Transverse colon (tissue), 4 donors: ENCODE data around the gene DHX40. TPM values are rescaled to one million over a fixed set of nuclear protein-coding genes. Genes with fewer than 3 reads are reported as not detected.
"Not testable (repeated sequence)": the region's sequence is repeated elsewhere in the genome, so short reads cannot be mapped to it uniquely, and the experiment has no call there.

Experiments
- DNase-seq: peaks from one replicate; pipeline ENCODE4 v3.0.0-alpha.2; 2019
- H3K27ac ChIP-seq, 4 donors: fragments of 200-600 bp; sonication (generic); 2 replicates each; pipeline ENCODE4 v1.5.1; 2016 to 2018; ENCODE audit warnings: inconsistent platforms in 4 of 4
- H3K27me3 ChIP-seq: fragments of 200-600 bp; sonication (generic); 2 replicates; pipeline ENCODE4 v1.5.1; 2017; ENCODE audit warnings: inconsistent platforms
- H3K36me3 ChIP-seq, 4 donors: fragments of 200-600 bp; sonication (generic); 2 replicates each; pipeline ENCODE4 v1.5.1; 2017 to 2019; ENCODE audit warnings: inconsistent platforms in 4 of 4
- H3K4me1 ChIP-seq, 4 donors: fragments of 200-600 bp; sonication (generic); 2 replicates each; pipeline ENCODE4 v1.5.1; 2017 to 2020; ENCODE audit warnings: inconsistent platforms in 4 of 4
- H3K4me3 ChIP-seq, 4 donors: fragments of 200-600 bp; sonication (generic); 1 replicate in 1 of 4; 2 replicates in 3 of 4; pipeline versions ENCODE4 v1.5.1 to v1.6.1; 2017 to 2019; ENCODE audit warnings: inconsistent platforms in 4 of 4
- H3K9me3 ChIP-seq, 2 donors: fragments of 200-600 bp; sonication (generic); 2 replicates each; pipeline ENCODE4 v1.5.1; 2017 to 2019; ENCODE audit warnings: inconsistent platforms in 2 of 2
- EP300 ChIP-seq: sonication (generic); formaldehyde crosslinking; IDR thresholded peaks from one replicate; pipeline ENCODE4 v1.6.1; 2017; ENCODE audit warnings: antibody characterized with exemption, low read depth
- POLR2A ChIP-seq: fragments of 450-650 bp; IDR thresholded peaks from one replicate; pipeline ENCODE4 v1.6.1; 2016; ENCODE audit warnings: antibody characterized with exemption, mild to moderate bottlenecking, moderate library complexity
- POLR2AphosphoS5 ChIP-seq, 3 donors: sonication (generic); formaldehyde crosslinking; IDR thresholded peaks; one replicate each; pipeline ENCODE4 v1.6.1; 2016; ENCODE audit warnings: antibody characterized with exemption in 3 of 3
- WGBS, 2 donors: methylation state at CpG; one replicate each; pipeline ENCODE4 v1.1.5; 2018; ENCODE audit warnings: low coverage in 1 of 2; 5-methylcytosine and 5-hydroxymethylcytosine counted together
- in situ Hi-C, 4 donors: fragments of 200-750 bp; cut with MboI; loops; one replicate each; pipeline versions ENCODE4 v1.15.0 to v1.15.1; 2017; ENCODE audit warnings: low sequenced_read_pairs in 3 of 4, low pct_ligation_motif_present in 1 of 4, low pct_unique_long_range_greater_than_20kb in 1 of 4
- intact Hi-C: fragments of 100-400 bp; cut with DNase I; formaldehyde crosslinking; loops from one replicate; pipeline ENCODE4 v1.15.1; 2023; ENCODE audit warnings: low total_unique reads
- total RNA-seq, 4 donors: library from RNA; depleted of rRNA; stranded (reverse); fragments of >200 nt; gene quantifications; one replicate each; pipeline ENCODE4 v1.1.0, GENCODE V29; 2016
- TF ChIP-seq, protein P1 (sequence below), 5 experiments: fragments of 200-600 bp in 3 of 5; fragments of 450-650 bp in 2 of 5; sonication (generic) in 3 of 5; IDR thresholded peaks; 1 replicate in 2 of 5; 2 replicates in 3 of 5; pipeline ENCODE4 v1.5.1; 2016 to 2017; ENCODE audit warnings: antibody characterized with exemption in 5 of 5, inconsistent platforms in 3 of 5, mild to moderate bottlenecking in 2 of 5, moderate library complexity in 1 of 5

The DHX40 gene
- total RNA-seq, 4 donors from 2014 or later, result 6.0 to 30.2 (median 15.2) TPM

DNA sequence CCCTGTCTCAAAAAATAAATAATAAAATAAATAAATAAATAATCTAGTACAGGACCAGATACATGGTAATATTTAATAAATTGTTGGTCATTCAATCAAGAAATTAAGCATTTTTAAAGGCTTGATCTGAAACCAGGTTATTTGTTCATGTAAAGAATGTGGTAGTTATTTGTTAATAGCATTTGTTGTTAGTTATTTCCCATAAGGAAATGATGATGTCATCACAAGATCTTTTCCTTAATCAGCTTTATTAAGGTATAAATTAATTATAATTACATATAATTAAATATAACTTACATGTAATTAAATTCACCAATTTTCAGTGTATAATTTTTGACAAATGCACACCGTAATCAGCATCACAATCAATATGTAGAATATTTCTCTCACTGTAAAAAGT lies 19.5 kb upstream of the DHX40 start:
- 93 to 100% methylated on average over 1 of the region's 1 CpG for WGBS, 2 donors
- intact Hi-C loops, result no loop called here

DNA sequence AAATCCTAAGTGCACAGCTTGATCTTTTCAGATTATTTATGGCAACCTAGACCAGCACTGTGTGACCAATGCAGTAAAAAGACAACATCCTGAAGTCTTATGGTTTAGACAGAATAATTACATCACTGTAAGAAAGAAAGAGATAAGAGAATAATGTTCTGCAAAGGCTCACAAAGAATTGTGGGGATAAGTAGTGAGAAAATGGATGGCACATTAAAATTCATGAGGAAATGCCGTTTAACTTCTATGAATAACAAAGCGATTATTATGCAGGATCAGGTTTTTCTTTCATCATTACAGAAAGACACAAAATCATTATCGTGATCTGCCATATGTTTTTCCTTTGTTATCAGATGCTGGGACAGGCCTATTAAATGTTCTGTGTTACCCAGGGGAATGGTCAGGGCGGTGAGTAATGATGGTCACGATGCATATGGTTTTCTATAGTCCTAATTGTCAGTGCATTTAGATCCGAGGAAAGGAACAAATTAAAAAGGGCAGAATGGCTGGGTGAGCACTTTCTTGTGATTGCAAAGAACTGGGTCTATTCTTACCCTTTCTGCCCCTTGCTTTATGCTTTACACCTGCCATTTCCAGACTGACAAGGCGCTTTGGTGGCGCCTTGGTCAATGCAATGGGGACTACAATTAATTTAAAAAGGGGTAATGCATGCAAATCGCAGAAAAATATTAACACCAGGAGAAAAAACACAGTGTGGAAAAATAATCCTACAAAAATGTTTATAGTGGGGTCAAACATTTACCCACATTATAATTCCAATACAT lies 18.1 kb upstream of the DHX40 start:
- WGBS, 2 donors, result 77 to 79% methylated on average over 7 to 9 of the region's 9 CpGs
- no peak for TF ChIP-seq EP300
- no peak for TF ChIP-seq POLR2AphosphoS5 (IDR thresholded peaks at IDR 0.05)
- TF ChIP-seq, protein P1, sequence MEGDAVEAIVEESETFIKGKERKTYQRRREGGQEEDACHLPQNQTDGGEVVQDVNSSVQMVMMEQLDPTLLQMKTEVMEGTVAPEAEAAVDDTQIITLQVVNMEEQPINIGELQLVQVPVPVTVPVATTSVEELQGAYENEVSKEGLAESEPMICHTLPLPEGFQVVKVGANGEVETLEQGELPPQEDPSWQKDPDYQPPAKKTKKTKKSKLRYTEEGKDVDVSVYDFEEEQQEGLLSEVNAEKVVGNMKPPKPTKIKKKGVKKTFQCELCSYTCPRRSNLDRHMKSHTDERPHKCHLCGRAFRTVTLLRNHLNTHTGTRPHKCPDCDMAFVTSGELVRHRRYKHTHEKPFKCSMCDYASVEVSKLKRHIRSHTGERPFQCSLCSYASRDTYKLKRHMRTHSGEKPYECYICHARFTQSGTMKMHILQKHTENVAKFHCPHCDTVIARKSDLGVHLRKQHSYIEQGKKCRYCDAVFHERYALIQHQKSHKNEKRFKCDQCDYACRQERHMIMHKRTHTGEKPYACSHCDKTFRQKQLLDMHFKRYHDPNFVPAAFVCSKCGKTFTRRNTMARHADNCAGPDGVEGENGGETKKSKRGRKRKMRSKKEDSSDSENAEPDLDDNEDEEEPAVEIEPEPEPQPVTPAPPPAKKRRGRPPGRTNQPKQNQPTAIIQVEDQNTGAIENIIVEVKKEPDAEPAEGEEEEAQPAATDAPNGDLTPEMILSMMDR (IDR thresholded peaks at IDR 0.05), result no peak
- no peak for TF ChIP-seq POLR2A

More for the DNA sequence above, 19.5 kb upstream of the DHX40 start:
- DNase-seq, result no peak
- H3K27ac ChIP-seq, result no peak overlapping the region
- no peak for TF ChIP-seq EP300
- TF ChIP-seq, protein P1 (IDR thresholded peaks at IDR 0.05), result no peak
- no peak for TF ChIP-seq POLR2A
- TF ChIP-seq POLR2AphosphoS5 (IDR thresholded peaks at IDR 0.05), result no peak
- H3K36me3 ChIP-seq, result no peaks in the 10 kb centered on the region
- no peaks in the 10 kb centered on the region for H3K4me1 ChIP-seq
- H3K27me3 ChIP-seq, result no peaks in the 10 kb centered on the region
- H3K4me3 ChIP-seq, result no peak overlapping the region
- no peaks in the 10 kb centered on the region for H3K9me3 ChIP-seq
- in situ Hi-C loops, result no loop called here

DNA sequence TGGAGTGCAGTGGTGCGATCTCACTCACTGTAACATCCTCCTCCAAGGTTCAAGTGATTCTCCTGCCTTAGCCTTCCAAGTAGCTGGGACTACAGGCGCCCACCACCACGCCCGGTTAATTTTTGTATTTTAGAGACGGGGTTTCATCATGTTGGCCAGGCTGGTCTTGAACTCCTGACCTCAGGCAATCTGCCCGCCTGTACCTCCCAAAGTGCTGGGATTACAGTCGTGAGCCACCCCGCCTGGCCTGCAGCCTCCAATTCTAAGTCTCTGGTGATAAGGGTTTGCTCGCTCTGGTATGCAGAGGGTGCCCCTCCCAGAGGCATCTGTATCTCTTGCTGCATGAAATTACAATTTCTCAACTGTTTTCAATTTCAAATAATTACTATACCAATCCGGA lies 16.4 kb upstream of the DHX40 start:
- WGBS, 2 donors, result 82 to 88% methylated on average over 1 to 10 of the region's 10 CpGs
- H3K9me3 ChIP-seq, H3K4me1 ChIP-seq, H3K27me3 ChIP-seq, DNase-seq, in situ Hi-C loops, H3K36me3 ChIP-seq, H3K4me3 ChIP-seq, H3K27ac ChIP-seq, intact Hi-C loops: not testable (repeated sequence)

More for the DNA sequence above, 18.1 kb upstream of the DHX40 start:
- intact Hi-C loops (no loop called here), in situ Hi-C loops (no loop called here)
- Histone ChIP-seq H3K4me3 (no peak overlapping the region), H3K36me3 (no peaks in the 10 kb centered on the region), H3K9me3 (no peaks in the 10 kb centered on the region), H3K27me3 (no peaks in the 10 kb centered on the region), H3K4me1 (no peaks in the 10 kb centered on the region), H3K27ac (no peak overlapping the region)
- DNase-seq, result no peak

DNA sequence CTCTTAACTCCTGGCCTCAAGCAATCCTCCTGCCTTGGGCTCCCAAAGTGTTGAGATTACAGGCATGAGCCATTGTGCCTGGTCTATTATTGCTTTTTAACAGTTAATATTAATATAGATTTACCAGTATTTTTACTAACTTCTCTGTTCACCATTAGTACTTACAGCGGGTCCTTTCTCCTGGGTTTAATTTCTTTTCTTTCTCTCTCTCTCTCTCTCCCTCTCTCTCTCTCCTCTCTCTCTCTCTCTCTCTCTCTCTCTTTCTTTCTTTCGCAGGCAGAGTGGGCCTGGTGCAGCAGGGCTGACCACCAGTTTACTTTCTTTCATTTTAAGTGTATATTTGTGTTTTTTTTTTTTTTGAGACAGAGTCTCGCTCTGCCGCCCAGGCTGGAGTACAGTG lies 14.7 kb upstream of the DHX40 start:
- in situ Hi-C loops (loop anchor here in 3 of 4 donors (25.0 kb wide), 1 partner anchor 238 kb away; no protein-coding TSS in a partner anchor), intact Hi-C loops (no loop called here)
- Histone ChIP-seq H3K27ac (no peak overlapping the region), H3K36me3 (no peaks in the 10 kb centered on the region), H3K27me3 (no peaks in the 10 kb centered on the region), H3K4me1 (no peaks in the 10 kb centered on the region), H3K4me3 (no peak overlapping the region), H3K9me3 (no peaks in the 10 kb centered on the region)
- TF ChIP-seq POLR2A, result no peak
- TF ChIP-seq, protein P1 (IDR thresholded peaks at IDR 0.05), result no peak
- TF ChIP-seq EP300, result no peak
- TF ChIP-seq POLR2AphosphoS5 (IDR thresholded peaks at IDR 0.05), result no peak
- WGBS, 2 donors, result 94% methylated on average over 4 of the region's 4 CpGs; no CpG with 5 or more reads in 1 of the 2 donors
- DNase-seq, result no peak
